GM21529 (cell line): ENCODE results near the gene STARD10.

Experiments used
- ATAC-seq: cut with Tn5 transposase; IDR thresholded peaks from one replicate; pipeline ENCODE4 v1.9.1; 2021; ENCODE audit not compliant: unreplicated experiment

The STARD10 gene

GRCh38 chr11:72732329-72732728 is 61.5 kb downstream of the STARD10 start:
- ATAC-seq: no peak

GRCh38 chr11:72730737-72731136 is 63.1 kb downstream of the STARD10 start:
- no peak for ATAC-seq

- ATAC-seq: no peak
Observed at GRCh38 chr11:72730243-72730642, 63.6 kb downstream of the STARD10 start.

GRCh38 chr11:72727521-72727920 is 66.3 kb downstream of the STARD10 start:
- no peak for ATAC-seq

GRCh38 chr11:72726266-72727220 is 67.3 kb downstream of the STARD10 start:
- ATAC-seq: no peak

- ATAC-seq: no peak
Observed at GRCh38 chr11:72725724-72726028, 68.2 kb downstream of the STARD10 start.

GRCh38 chr11:72724851-72725723 is 68.8 kb downstream of the STARD10 start:
- no peak for ATAC-seq

GRCh38 chr11:72724021-72724551 is 69.8 kb downstream of the STARD10 start:
- ATAC-seq: no peak

- no peak for ATAC-seq
Observed at GRCh38 chr11:72723508-72723907, 70.3 kb downstream of the STARD10 start.

- peak; percentile 76 for ATAC-seq
Observed at GRCh38 chr11:72722050-72722748, 71.6 kb downstream of the STARD10 start.

- no peak for ATAC-seq
Observed at GRCh38 chr11:72721689-72722049, 72.2 kb downstream of the STARD10 start.

- no peak for ATAC-seq
Observed at GRCh38 chr11:72721276-72721675, 72.6 kb downstream of the STARD10 start.

GRCh38 chr11:72720784-72721183 is 73.1 kb downstream of the STARD10 start:
- no peak for ATAC-seq

- no peak for ATAC-seq
Observed at GRCh38 chr11:72720047-72720446, 73.8 kb downstream of the STARD10 start.

- no peak for ATAC-seq
Observed at GRCh38 chr11:72719551-72719950, 74.3 kb downstream of the STARD10 start.

GRCh38 chr11:72719144-72719543 is 74.7 kb downstream of the STARD10 start:
- no peak for ATAC-seq

GRCh38 chr11:72718101-72718501 is 75.7 kb downstream of the STARD10 start:
- ATAC-seq: no peak

GRCh38 chr11:72716788-72717435 is 76.9 kb downstream of the STARD10 start:
- ATAC-seq: no peak

- no peak for ATAC-seq
Observed at GRCh38 chr11:72716290-72716689, 77.6 kb downstream of the STARD10 start.

GRCh38 chr11:72712841-72713240 is 81.0 kb downstream of the STARD10 start:
- ATAC-seq: no peak
